GM12878 (cell line): ENCODE data around the gene TNRC6B. TPM values are rescaled to one million over a fixed set of nuclear protein-coding genes. Genes with fewer than 3 reads are reported as not detected.

Experiments
- ATAC-seq: fragments of 200-7000 bp; cut with Tn5 transposase; 3 replicates; pipeline ENCODE4 v1.9.1; 2020; ENCODE audit warnings: mild to moderate bottlenecking, moderate library complexity
- BruUV-seq: library from RNA; stranded (reverse); fragments of 400-500 nt; replicated peaks from 2 replicates; lab custom pipeline; 2021; lab: Mats Ljungman, UMichigan
- CTCF ChIA-PET: fragments of 300-600 bp; sonication (Branson Sonifier 250); formaldehyde crosslinking; extraction: SDS; loops from one replicate; lab custom pipeline; 2021; ENCODE audit warnings: inconsistent platforms; lab: Yijun Ruan, JAX
- POLR2A ChIA-PET: fragments of 350-600 bp; formaldehyde crosslinking; extraction: SDS; loops from one replicate; lab custom pipeline; 2021; ENCODE audit warnings: inconsistent platforms; lab: Charles Lee
- RAD21 ChIA-PET: fragments of 300-600 bp; sonication (Branson Sonifier 250); formaldehyde crosslinking; loops from one replicate; lab custom pipeline; 2023; ENCODE audit warnings: antibody characterized with exemption; ENCODE audit not compliant: unreplicated experiment; lab: Charles Lee
- SMC1A ChIA-PET: fragments of 300-600 bp; sonication (Branson Sonifier 250); formaldehyde crosslinking; loops from one replicate; lab custom pipeline; 2023; ENCODE audit not compliant: unreplicated experiment, uncharacterized antibody; lab: Charles Lee
- DNase-seq: peaks from one replicate; pipeline ENCODE4 v3.0.0-alpha.2; 2011; ENCODE audit warnings: low read depth, low spot score
- FAIRE-seq: peaks from 3 replicates; lab custom pipeline; 2011; peaks lifted over from hg19 to GRCh38; lab: Jason Lieb, UNC
- H2AFZ ChIP-seq: 2 replicates; pipeline ENCODE4 v1.6.0; 2011; ENCODE audit warnings: low read depth, low read length, control low read depth; ENCODE audit not compliant: control insufficient read depth
- H3K27ac ChIP-seq: 2 replicates; pipeline ENCODE4 v1.5.1; 2011; ENCODE audit warnings: control low read depth; ENCODE audit not compliant: control insufficient read depth, insufficient read depth
- H3K27me3 ChIP-seq, 2 experiments: replicated peaks in 1 of 2; 2 replicates each; pipeline versions ENCODE4 v1.6.0 to v1.6.1; 2011; ENCODE audit warnings: low read length in 1 of 2; ENCODE audit not compliant: control insufficient read depth in 2 of 2, insufficient read depth in 2 of 2
- H3K36me3 ChIP-seq, 2 experiments: 2 replicates each; pipeline ENCODE4 v1.5.1; 2011; ENCODE audit warnings: low read length in 1 of 2; ENCODE audit not compliant: control insufficient read depth in 2 of 2, insufficient read depth in 2 of 2
- H3K4me1 ChIP-seq: 2 replicates; pipeline ENCODE4 v1.6.1; 2011; ENCODE audit warnings: mild to moderate bottlenecking, low read length, moderate library complexity, mixed read lengths; ENCODE audit not compliant: control insufficient read depth, insufficient read depth
- H3K4me2 ChIP-seq: 2 replicates; pipeline ENCODE4 v1.6.0; 2011; ENCODE audit warnings: control low read depth; ENCODE audit not compliant: control insufficient read depth, insufficient read depth
- H3K4me3 ChIP-seq: fragments of 200-600 bp; sonication (generic); 2 replicates; pipeline ENCODE4 v1.5.1; 2016
- H3K79me2 ChIP-seq: 2 replicates; pipeline ENCODE4 v1.6.0; 2011; ENCODE audit warnings: low read length; ENCODE audit not compliant: control insufficient read depth, insufficient read depth
- H3K9ac ChIP-seq: 2 replicates; pipeline ENCODE4 v1.8.0; 2011; ENCODE audit warnings: low read length, control low read depth, mixed read lengths; ENCODE audit not compliant: control insufficient read depth, insufficient read depth
- H3K9me3 ChIP-seq: replicated peaks from 3 replicates; pipeline ENCODE4 v1.5.1; 2011; ENCODE audit warnings: mild to moderate bottlenecking, low read length; ENCODE audit not compliant: control insufficient read depth, insufficient read depth
- H4K20me1 ChIP-seq: 2 replicates; pipeline ENCODE4 v1.6.0; 2011; ENCODE audit not compliant: control insufficient read depth, insufficient read depth
- BACH1 ChIP-seq: fragments of 450-650 bp; IDR thresholded peaks from 2 replicates; pipeline ENCODE4 v1.6.1; 2017; ENCODE audit warnings: mild to moderate bottlenecking, borderline replicate concordance
- HDAC2 ChIP-seq: fragments of 200-600 bp; sonication (generic); IDR thresholded peaks from 2 replicates; pipeline ENCODE4 v1.6.1; 2017
- HDAC6 ChIP-seq: fragments of 200-600 bp; sonication (generic); IDR thresholded peaks from one replicate; pipeline ENCODE4 v1.8.0; 2017; ENCODE audit warnings: antibody characterized with exemption; ENCODE audit not compliant: unreplicated experiment
- HDGF ChIP-seq: fragments of 450-650 bp; IDR thresholded peaks from 2 replicates; pipeline ENCODE4 v1.6.1; 2016; ENCODE audit warnings: antibody characterized with exemption
- KDM1A ChIP-seq: fragments of 200-600 bp; sonication (generic); IDR thresholded peaks from 2 replicates; pipeline ENCODE4 v1.6.1; 2016; ENCODE audit warnings: borderline replicate concordance
- KLF5 ChIP-seq: fragments of 450-650 bp; IDR thresholded peaks from 2 replicates; pipeline ENCODE4 v1.6.1; 2014; ENCODE audit warnings: mild to moderate bottlenecking; ENCODE audit not compliant: partially characterized antibody
- POLR2A ChIP-seq: IDR thresholded peaks from 2 replicates; pipeline ENCODE4 v1.6.1; 2011; ENCODE audit warnings: low read depth, mild to moderate bottlenecking, low read length
- POLR2AphosphoS2 ChIP-seq: IDR thresholded peaks from 2 replicates; pipeline ENCODE4 v1.6.1; 2011; ENCODE audit warnings: low read depth, mild to moderate bottlenecking, low read length, improper control_type of control experiment, moderate library complexity
- RELA ChIP-seq: fragments of 450-650 bp; IDR thresholded peaks from 2 replicates; pipeline ENCODE4 v1.8.0; 2014; ENCODE audit warnings: borderline replicate concordance; ENCODE audit not compliant: partially characterized antibody
- SRF ChIP-seq, 2 experiments: IDR thresholded peaks; 2 replicates each; pipeline ENCODE4 v1.6.1; 2011; ENCODE audit warnings: low read depth in 2 of 2, low read length in 2 of 2, mild to moderate bottlenecking in 1 of 2, moderate library complexity in 1 of 2
- WGBS: methylation state at CpG from one replicate; pipeline ENCODE4 v1.1.6; 2016; ENCODE audit warnings: low lambda C conversion rate; ENCODE audit not compliant: insufficient replicate concordance, insufficient coverage; ENCODE audit errors: missing lambda C conversion rate; 5-methylcytosine and 5-hydroxymethylcytosine counted together
- in situ Hi-C: fragments of 300-500 bp; cut with MboI; formaldehyde crosslinking; loops from 9 replicates; pipeline ENCODE4 v1.14.3; 2018; ENCODE audit warnings: mixed read lengths
- intact Hi-C: fragments of 100-400 bp; cut with micrococcal nuclease; formaldehyde crosslinking; loops from one replicate; pipeline ENCODE4 v1.14.2; 2022; ENCODE audit not compliant: unreplicated experiment
- polyA plus RNA-seq, 11 experiments: library from polyadenylated mRNA; depleted of rRNA in 4 of 11; unstranded in 6 of 11; stranded (reverse) in 5 of 11; fragments of >200 nt; fragmentation: Nextera tagmentation in 4 of 11; fragmentation: Illumina TruSeq in 1 of 11; extraction: Ambion mirVana in 4 of 11; extraction: Trizol in 1 of 11; gene quantifications; 1 replicate in 1 of 11; 2 replicates in 10 of 11; pipeline versions ENCODE4 v1.2.1 to v1.2.3, GENCODE V29; 2011 to 2016; ENCODE audit warnings: inconsistent platforms in 2 of 11, missing spikeins in 2 of 11, low read depth in 1 of 11
- total RNA-seq, 4 experiments: library from RNA; depleted of rRNA in 3 of 4; stranded (reverse); fragments of >200 nt in 3 of 4; fragmentation: Illumina TruSeq in 1 of 4; extraction: Trizol in 1 of 4; gene quantifications; 2 replicates each; pipeline versions ENCODE4 v1.2.1 to v1.2.3, GENCODE V29; 2013 to 2021
- TF ChIP-seq, protein P1 (sequence below): IDR thresholded peaks from 2 replicates; pipeline ENCODE4 v1.6.1; 2012; ENCODE audit warnings: low read depth, low read length, improper control_type of control experiment
- TF ChIP-seq, protein P2 (sequence below): fragments of 450-650 bp; formaldehyde crosslinking; IDR thresholded peaks from 2 replicates; pipeline ENCODE4 v1.5.0; 2022; ENCODE audit warnings: mild to moderate bottlenecking, missing genetic modification characterization
- TF ChIP-seq, protein P3 (sequence below): fragments of 450-650 bp; formaldehyde crosslinking; IDR thresholded peaks from 2 replicates; pipeline ENCODE4 v1.4.0; 2020; ENCODE audit warnings: mild to moderate bottlenecking, moderate library complexity
- TF ChIP-seq, protein P4 (sequence below): fragments of 450-650 bp; IDR thresholded peaks from 2 replicates; pipeline ENCODE4 v1.6.1; 2017; ENCODE audit warnings: borderline replicate concordance

TNRC6B gene
- total and polyA plus RNA-seq, 10 of the 15 experiments (the other 5 are each of a cell fraction or from before 2014, with no cell fraction given): 3.6 to 32.8 (median 16.4) TPM

DNA sequence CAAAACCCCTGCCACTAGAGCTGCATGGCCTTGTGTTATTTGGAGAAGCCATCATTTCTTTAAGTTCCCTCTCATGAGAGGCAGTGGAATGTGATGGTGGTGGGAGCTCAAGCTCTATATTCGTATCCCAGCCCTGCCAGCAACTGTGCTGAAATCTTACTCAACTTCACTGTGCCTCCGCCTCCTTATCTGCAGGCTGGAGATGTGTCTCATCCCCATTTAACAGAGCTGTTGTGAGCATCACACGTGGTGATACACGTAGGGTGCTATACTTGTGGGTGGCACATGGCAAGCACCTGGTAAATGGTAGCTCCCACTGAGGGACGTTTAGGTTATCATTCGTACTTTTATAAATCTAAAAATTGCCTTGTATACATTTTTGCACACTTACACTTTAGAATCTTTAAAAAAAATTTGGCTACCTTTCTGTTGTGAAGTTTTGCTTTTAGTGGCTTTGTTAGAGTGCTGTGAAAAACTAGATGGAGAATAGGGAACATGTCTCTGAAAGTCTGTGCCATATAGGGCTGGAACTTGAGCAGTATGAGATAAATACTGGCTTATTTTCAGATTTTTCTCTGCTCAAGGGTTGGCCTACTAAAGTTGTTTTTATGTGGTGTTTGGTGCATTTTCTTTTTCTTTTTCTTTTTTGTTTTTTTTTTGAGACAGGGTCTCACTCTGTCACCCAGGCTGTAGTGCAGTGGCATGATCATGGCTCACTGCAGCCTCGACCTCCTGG is 23.2 kb downstream of the TNRC6B start:
- intact Hi-C loops: no loop called here
- 76% methylated on average over 7 of the region's 7 CpGs for WGBS
- Histone ChIP-seq H4K20me1 (no peaks in the 10 kb centered on the region), H3K79me2 (peaks cover 68% of the 10 kb centered on the region), H3K4me1 (peaks cover 45% of the 10 kb centered on the region), H3K9ac (no peak overlapping the region), H3K27me3 (no peaks in the 10 kb centered on the region), H3K4me3 (no peak overlapping the region), H3K27ac (no peak overlapping the region), H3K36me3 (peaks cover 0 to 3% of the 10 kb centered on the region in 2 experiments; a peak in 2 of 4 replicates), H3K4me2 (no peak overlapping the region), H3K9me3 (no peaks in the 10 kb centered on the region), H2AFZ (no peak overlapping the region)
- no TSS peak for BruUV-seq
- ChIA-PET POLR2A (interaction anchor here (0.5 to 1.6 kb wide), 4 partner anchors 10 to 152 kb away, joined by 3 to 5 read pairs (median 4); no protein-coding TSS in a partner anchor), CTCF (no interaction called here), SMC1A (interaction anchor here (0.9 to 1.4 kb wide), 3 partner anchors 14 to 72 kb away, joined by 3 to 5 read pairs (median 3); no protein-coding TSS in a partner anchor), RAD21 (no interaction called here)
- DNase-seq: no peak
- ATAC-seq: no peak
- in situ Hi-C loops: no loop called here
- FAIRE-seq: no peak
- TF ChIP-seq KDM1A (no peak), HDGF (no peak), RELA (no peak), HDAC6 (no peak), BACH1 (no peak), HDAC2 (no peak), SRF (IDR thresholded peaks at IDR 0.05; ENCODE audit: low read depth in 2 of 2, low read length in 2 of 2) (no peak), POLR2A (no peak), POLR2AphosphoS2 (no peak), KLF5 (no peak)
- TF ChIP-seq, protein P1, sequence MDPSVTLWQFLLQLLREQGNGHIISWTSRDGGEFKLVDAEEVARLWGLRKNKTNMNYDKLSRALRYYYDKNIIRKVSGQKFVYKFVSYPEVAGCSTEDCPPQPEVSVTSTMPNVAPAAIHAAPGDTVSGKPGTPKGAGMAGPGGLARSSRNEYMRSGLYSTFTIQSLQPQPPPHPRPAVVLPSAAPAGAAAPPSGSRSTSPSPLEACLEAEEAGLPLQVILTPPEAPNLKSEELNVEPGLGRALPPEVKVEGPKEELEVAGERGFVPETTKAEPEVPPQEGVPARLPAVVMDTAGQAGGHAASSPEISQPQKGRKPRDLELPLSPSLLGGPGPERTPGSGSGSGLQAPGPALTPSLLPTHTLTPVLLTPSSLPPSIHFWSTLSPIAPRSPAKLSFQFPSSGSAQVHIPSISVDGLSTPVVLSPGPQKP: no peak
- TF ChIP-seq, protein P2, sequence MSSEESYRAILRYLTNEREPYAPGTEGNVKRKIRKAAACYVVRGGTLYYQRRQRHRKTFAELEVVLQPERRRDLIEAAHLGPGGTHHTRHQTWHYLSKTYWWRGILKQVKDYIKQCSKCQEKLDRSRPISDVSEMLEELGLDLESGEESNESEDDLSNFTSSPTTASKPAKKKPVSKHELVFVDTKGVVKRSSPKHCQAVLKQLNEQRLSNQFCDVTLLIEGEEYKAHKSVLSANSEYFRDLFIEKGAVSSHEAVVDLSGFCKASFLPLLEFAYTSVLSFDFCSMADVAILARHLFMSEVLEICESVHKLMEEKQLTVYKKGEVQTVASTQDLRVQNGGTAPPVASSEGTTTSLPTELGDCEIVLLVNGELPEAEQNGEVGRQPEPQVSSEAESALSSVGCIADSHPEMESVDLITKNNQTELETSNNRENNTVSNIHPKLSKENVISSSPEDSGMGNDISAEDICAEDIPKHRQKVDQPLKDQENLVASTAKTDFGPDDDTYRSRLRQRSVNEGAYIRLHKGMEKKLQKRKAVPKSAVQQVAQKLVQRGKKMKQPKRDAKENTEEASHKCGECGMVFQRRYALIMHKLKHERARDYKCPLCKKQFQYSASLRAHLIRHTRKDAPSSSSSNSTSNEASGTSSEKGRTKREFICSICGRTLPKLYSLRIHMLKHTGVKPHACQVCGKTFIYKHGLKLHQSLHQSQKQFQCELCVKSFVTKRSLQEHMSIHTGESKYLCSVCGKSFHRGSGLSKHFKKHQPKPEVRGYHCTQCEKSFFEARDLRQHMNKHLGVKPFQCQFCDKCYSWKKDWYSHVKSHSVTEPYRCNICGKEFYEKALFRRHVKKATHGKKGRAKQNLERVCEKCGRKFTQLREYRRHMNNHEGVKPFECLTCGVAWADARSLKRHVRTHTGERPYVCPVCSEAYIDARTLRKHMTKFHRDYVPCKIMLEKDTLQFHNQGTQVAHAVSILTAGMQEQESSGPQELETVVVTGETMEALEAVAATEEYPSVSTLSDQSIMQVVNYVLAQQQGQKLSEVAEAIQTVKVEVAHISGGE (CRISPR knock-in tag): no peak
- TF ChIP-seq, protein P3, sequence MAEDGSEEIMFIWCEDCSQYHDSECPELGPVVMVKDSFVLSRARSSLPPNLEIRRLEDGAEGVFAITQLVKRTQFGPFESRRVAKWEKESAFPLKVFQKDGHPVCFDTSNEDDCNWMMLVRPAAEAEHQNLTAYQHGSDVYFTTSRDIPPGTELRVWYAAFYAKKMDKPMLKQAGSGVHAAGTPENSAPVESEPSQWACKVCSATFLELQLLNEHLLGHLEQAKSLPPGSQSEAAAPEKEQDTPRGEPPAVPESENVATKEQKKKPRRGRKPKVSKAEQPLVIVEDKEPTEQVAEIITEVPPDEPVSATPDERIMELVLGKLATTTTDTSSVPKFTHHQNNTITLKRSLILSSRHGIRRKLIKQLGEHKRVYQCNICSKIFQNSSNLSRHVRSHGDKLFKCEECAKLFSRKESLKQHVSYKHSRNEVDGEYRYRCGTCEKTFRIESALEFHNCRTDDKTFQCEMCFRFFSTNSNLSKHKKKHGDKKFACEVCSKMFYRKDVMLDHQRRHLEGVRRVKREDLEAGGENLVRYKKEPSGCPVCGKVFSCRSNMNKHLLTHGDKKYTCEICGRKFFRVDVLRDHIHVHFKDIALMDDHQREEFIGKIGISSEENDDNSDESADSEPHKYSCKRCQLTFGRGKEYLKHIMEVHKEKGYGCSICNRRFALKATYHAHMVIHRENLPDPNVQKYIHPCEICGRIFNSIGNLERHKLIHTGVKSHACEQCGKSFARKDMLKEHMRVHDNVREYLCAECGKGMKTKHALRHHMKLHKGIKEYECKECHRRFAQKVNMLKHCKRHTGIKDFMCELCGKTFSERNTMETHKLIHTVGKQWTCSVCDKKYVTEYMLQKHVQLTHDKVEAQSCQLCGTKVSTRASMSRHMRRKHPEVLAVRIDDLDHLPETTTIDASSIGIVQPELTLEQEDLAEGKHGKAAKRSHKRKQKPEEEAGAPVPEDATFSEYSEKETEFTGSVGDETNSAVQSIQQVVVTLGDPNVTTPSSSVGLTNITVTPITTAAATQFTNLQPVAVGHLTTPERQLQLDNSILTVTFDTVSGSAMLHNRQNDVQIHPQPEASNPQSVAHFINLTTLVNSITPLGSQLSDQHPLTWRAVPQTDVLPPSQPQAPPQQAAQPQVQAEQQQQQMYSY (CRISPR knock-in tag): no peak
- TF ChIP-seq, protein P4, sequence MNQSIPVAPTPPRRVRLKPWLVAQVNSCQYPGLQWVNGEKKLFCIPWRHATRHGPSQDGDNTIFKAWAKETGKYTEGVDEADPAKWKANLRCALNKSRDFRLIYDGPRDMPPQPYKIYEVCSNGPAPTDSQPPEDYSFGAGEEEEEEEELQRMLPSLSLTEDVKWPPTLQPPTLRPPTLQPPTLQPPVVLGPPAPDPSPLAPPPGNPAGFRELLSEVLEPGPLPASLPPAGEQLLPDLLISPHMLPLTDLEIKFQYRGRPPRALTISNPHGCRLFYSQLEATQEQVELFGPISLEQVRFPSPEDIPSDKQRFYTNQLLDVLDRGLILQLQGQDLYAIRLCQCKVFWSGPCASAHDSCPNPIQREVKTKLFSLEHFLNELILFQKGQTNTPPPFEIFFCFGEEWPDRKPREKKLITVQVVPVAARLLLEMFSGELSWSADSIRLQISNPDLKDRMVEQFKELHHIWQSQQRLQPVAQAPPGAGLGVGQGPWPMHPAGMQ: no peak
